ENCODE data around the gene C1orf159.
"Not testable (repeated sequence)": the region's sequence is repeated elsewhere in the genome, so short reads cannot be mapped to it uniquely, and the experiment has no call there.

The C1orf159 gene

DNA sequence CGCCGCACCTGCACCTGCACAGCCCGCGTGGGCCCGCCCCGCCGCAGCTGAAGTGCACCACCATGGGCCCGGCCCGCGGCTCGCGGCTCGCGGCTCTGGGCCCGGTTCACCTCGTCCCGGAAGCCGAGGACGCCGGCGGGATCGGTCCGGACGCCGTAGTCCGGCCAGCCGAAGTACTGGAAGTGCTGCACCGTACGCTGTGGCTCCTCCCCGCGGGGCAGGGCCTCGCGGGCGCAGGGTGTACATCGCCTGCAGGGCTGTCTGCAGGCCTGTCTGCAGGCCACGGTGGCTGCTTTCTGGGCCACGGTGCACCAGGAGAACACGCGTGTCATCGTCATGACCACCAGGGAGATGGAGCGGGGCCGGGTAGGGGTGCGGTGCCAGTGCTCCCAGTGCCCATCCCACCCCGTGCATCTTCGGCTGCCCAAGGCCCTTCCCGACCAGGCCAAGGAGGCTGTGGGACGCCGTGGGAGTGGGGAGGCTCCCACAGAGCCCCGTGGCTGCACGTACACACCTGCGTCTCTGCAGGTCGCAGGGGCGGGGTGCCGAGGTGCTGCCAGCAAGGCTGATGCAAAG is 48.5 kb downstream of the C1orf159 start:
- no peak for DNase-seq (ENCODE audit: low read depth, low spot score)

DNA sequence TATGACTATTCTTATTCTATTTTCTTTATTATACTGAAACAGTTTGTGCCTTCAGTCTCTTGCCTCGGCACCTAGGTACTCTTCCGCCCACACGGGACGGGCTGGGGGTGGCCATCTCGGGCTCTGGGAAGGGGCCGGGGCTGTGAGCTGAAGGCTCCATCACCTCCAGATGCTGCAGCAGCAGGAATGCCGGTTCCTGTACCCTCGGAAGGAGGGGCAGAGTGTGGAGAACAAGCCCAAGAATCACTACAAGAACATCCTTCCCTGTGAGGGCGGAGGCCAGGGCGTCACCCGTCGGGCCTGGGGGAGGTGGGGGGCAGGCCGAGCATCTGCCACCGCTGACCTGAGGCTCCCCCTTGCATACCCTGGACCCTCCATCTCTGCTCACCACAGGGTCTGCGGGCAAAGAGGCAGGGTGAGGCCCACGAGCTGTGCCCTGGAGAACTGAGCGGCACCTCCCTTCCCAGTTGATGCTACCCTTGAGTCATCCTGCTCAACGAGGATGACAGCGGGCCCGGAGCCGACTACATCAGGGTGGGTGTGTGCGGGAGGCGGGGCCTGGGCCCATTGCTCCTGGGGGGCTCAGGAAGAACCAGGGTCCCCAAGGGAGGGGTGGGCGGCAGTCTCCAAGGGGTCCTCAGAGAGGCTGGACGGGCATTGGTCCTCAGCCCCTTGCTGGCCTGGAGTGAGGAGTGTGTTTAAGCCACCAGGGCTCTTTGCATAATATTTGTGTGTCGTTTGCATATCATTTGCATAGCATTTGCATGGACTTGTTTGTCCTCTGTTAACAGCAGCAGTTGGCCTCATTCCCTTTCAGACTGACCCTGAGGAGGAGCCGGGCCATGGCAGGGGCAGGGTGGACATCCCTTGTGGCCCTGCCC is 49.2 kb downstream of the C1orf159 start:
- no peak for DNase-seq (ENCODE audit: low read depth, low spot score)

DNA sequence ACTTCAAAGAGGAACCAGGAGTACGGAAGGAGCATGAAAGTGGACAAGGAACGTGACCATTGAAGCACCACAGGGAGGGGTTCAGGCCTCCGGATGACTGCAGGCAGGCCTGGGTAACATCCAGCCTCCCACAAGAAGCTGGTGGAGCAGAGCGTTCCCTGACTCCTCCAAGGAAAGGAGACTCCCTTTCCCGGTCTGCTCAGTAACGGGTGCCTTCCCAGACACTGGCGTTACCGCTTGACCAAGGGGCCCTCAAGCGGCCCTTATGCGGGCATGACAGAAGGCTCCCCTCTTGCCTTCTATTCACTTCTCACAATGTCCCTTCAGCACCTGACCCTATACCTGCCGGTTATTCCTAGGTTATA is 50.0 kb downstream of the C1orf159 start:
- DNase-seq (ENCODE audit: low read depth, low spot score) = not testable (repeated sequence)

DNA sequence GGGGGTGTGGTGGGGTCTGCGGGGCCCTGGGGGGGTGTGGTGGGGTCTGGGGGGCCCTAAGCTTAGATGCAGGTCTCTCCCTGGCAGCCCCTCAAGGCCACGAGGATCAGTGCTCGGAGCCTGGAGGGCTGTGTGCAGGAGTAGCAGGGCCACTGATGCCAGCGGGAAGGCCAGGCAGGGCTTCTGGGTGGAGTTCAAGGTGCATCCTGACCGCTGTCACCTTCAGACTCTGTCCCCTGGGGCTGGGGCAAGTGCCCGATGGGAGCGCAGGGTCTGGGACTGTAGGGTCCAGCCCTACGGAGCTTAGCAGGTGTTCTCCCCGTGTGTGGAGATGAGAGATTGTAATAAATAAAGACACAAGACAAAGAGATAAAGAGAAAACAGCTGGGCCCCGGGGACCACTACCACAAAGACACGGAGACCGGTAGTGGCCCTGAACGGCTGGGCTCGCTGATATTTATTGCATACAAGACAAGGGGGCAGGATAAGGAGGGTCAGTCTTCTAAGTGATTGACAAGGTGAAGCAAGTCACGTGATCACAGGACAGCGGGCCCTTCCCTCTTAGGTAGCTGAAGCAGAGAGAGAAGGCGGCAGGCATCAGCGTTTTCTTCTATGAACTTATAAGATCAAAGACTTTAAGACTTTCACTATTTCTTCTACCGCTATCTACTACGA is 50.5 kb downstream of the C1orf159 start:
- DNase-seq (ENCODE audit: low read depth, low spot score) = no peak

DNA sequence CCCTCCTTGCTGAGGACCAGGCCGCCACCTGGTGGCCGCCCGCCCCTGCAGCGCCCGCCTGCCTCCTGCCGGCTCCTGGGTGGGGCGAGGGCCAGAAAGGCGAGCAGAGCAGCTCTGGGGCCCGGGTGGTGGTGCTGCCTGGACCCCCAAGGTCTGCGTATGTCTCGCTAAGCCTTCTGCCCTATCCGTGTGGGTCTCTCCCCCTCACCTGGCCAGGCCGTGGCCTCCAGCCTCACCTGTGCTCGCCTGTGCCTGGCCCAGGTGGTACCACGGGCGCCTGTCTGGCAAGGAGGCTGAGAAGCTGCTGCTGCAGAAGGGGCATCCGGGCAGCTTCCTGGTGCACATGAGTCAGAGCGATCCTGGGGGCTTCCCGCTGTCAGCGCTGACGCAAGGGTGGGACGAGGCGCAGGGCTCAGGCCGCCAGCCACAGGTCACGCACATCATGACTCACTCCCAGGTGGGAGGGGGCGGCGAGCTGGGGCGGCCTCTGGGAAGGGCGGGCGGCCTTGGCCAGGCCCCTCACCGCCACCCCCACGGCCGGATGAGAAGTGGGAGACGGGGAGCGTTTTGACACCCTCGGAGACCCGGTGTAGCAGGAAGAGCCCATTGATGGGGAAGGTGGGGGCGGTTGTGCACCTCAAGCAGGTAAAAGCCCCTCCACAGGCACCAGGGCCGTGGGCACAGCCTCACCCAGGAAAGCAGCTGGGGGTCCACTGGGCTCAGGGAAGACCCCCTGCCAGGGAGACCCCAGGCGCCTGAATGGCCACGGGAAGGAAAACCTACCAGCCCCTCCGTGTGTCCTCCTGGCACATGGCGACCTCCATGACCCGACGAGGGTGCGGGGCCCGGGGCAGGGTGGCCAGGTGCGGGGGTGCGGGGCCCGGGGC is 51.7 kb downstream of the C1orf159 start:
- DNase-seq (ENCODE audit: low read depth, low spot score) = peak; percentile 80

DNA sequence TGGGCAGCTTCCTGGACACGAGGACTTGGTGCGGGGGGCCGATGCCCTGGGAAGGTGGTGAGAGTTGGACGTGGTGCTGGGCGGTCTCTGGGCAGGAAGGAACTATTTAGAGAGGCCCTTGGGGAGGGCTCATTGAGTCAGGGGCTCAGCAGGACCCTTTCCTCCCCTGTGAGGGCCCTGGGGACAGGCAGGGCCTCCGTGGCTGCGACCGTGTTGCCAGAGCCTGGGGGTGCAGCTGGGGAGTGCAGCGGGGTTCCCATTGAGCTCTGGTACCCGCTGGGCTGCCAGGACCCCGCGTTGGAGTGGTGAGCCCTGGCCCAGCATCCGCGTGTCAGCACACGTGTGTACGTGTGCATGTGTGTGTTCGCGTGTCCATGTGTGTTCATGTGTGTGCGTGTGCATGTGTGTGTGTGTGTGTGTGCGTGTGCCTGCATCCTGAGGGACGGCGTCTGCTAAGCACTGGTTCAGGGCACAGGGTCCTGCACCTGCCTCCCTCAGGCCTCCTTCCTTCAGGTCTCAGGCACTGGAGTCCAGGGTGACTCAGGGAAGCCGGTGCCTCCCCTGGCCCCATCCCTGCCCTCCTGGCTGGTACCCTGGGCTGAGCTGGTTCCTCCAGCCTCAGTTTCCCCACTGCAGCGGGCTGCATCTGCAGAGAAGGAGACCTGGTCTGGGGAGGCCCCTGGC is 52.5 kb downstream of the C1orf159 start:
- no peak for DNase-seq (ENCODE audit: low read depth, low spot score)

DNA sequence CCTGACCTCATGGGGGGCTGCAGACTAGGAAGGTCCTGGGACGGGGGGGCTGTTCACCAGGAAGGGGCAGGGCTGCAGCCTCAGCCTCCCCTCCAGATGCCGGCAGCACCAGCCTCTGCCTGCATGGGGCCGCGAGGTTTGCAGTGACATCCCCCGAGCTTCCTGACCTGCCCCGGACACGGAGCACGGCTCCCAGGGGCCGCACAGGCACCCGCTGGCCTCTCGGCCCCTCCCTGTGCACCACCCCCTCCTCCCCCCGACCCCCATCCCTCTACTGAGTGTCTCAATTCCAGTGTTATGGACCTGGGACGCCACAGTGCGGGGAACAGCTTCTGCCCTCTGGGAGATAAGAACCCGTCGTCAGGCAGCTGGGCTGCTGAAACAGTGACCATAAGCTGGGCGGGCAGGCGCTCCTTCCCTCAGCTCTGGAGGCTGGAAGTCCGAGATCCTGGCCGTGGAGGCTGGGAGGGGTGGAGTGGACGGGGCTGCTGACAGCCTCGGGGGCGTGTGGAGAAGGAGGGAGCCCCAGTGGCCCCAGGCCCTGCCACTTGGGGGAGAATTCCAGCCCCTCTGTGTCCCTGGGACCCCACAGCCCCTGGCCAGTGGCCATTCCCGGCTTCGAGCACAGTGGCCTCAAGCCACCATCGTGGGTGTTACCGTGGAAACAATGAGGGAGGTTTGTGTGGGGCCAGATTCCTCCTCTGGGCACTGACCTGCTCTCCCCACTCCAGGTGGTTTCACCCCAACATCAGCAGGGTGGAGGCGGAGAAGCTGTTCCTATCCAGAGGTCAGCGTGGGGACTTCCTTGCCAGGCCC is 53.3 kb downstream of the C1orf159 start:
- DNase-seq (ENCODE audit: low read depth, low spot score) = no peak

DNA sequence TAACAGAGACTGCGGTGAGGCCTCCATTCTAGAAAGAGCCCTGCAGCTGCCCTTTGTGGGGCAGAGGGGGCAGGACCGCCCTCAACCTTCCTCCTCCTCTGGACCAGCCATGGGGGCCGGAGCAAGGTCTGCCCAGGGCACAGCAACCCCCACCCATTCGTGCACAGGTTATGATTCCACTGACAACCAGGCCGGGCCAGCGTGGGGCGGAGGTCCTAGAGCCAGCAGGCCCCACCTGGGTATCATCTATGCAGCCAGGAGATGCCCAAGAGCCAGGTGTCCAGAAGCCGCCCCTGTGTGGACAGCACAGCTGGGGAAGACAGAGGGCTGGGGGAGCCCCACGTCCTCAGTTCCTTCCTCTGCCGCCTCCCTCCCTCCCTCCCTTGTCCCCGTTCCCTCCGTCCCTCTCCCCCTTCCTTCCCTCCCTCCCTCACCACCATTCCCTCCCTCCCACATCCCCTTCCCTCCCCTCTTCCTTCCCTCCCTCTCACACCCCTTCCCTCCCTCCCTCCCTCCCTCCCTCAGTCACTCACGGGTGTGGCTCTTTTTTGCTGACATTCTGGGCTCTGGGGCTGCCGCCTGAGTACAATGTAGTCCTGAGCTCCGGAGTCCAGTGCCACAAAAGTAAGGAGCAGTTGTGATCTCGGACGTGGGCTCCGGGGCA is 54.1 kb downstream of the C1orf159 start:
- DNase-seq (ENCODE audit: low read depth, low spot score) = no peak

DNA sequence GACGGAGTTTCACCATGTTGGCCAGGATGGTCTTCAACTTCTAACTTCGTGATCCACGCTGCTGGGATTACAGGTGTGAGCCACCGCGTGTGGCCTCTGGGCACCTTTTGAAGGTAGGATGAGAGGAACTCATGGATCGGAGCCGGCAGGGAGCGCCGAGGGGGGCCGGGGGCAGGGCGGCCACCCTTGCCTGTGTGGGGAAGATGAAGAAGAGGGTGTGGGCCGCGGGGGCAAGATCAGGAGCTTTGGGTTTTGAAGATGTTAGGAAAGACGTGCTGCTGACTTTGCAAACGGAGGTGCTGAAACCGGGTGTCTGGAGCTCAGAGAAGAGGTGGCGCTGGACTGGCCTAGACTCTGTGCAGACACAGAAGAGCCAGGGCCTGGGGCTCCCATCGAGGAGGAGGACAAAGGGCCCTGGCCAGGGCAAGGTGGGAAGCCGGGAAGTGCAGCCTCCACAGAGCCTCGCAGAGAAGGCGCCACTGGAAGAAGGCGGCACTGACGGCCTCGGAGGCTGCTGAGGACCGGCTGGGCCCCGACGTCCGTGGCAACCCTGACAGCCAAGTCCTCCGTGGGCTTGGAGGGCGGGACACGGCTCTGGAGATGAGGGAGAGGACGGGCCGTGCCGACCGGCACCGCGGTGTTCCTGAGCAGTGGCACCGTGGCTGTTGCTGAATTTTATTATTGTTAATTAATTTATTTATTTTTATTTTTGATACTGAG is 55.4 kb downstream of the C1orf159 start:
- no peak for DNase-seq (ENCODE audit: low read depth, low spot score)

DNA sequence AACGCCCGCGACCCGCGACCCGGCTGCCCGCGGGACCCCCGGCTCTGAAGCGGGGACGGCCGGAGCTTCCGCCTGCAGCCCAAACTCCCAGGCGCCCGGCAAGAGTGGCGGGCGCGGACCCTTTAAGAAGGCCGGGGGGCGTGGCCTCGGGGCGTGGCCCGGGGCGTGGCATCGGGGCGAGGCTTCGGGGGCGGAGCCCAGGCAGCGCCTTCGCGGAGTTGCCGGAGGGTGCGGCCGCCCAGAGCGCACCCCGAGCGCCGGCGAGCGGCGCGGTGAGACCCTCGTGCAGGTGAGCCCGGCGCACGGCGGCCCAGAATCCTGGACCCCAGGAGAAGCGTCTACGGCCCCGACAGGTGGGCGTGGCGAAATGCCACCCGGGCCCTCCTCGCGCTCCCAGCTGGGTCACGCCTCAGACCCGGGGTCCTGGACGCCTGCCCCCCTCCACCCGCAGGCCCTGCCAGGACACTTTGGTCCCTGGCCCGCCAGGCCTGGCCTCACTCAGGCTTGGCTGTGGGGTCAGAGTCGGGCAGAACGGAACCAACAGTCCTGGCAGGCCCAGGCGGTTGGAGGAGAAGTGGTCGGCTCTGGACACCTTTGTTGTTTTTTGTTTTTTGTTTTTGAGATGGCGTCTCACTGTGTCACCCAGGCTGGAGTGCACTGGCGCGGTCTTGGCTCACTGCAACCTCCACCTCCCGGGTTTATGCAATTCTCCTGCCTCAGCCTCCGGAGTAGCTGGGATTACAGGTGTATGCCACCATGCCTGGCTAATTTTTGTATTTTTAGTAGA is 56.2 kb downstream of the C1orf159 start:
- peak; percentile 90 for DNase-seq (ENCODE audit: low read depth, low spot score)

DNA sequence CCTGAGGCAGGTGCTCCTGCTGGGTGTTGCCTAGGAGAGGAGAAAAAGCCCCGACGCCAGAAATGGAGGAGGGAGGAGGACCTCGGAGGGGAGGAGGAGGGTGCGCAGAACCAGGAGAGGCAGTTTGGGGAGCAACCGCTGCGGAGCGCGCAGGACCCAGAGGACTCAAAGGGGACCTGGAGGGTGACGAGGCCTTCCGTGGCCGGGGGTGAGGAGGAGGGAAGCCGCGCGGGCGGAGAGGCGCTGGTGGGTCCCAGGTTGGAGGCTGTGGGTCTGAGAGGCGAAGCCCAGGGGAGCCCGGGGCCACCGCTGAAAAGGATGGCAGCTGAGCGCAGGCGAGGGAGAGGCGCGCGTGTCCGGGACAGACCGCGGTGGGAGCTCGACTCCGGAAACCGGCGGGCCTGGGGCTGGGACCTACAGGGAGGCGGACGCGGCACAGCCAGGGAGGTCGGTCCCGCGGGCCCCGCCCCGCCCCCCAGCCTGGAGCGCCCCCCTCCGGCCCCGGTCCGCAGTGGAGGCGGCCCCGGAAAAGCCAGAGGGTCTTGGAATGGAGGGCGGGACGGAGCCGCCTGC is 56.9 kb downstream of the C1orf159 start:
- DNase-seq (ENCODE audit: low read depth, low spot score) = no peak

DNA sequence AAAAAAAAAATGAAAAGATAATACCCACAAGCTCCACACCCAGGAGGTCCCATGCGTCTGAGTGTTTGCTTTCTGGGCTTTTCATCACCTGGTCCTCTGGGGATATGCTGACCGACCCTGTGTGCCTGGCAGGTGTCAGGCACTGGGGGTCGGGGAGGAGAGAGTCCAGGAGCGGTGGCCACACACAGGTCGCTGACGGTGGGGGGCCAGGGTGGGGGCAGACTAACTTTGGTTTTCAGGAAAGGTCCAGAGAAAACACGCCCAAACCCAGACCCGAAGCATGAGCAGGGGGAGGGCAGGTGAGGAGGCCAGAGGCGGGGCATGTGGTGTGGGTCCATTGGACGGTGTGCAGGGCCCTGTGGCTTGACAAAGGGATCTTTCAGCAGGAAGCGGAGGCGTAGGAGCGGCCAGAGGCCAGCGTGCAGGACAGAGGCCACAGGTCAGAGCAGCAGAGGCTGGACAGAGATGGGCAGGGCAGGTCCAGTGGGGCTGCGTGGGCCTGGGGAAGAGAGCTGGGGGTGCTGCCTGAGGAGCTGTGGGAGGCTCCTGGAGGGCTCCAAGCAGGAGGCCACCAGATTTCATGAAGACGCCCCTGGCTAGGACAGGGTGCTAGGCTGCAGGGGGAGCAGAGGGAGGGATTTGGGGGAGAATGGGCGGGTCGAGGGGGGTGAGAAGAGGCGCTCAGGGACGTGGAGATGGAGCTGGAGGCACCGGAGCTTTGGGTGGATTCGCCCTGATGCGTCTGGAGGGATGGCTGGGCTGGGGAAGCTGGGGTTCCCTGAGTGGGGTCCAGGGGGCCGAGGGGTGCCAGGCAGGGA is 57.6 kb downstream of the C1orf159 start:
- no peak for DNase-seq (ENCODE audit: low read depth, low spot score)

DNA sequence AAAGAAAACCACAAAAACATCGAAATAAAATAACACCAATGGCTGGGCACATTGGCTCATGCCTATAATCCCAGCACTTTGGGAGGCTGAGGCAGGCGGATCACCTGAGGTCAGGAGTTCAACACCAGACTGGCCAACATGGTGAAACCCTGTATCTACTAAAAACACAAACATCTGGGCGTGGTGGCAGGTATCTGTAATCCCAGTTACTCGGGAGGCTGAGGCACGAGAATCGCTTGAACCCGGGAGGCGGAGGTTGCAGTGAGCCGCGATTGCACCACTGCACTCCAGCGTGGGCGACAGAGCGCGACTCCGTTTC is 58.2 kb downstream of the C1orf159 start:
- DNase-seq (ENCODE audit: low read depth, low spot score) = not testable (repeated sequence)

DNA sequence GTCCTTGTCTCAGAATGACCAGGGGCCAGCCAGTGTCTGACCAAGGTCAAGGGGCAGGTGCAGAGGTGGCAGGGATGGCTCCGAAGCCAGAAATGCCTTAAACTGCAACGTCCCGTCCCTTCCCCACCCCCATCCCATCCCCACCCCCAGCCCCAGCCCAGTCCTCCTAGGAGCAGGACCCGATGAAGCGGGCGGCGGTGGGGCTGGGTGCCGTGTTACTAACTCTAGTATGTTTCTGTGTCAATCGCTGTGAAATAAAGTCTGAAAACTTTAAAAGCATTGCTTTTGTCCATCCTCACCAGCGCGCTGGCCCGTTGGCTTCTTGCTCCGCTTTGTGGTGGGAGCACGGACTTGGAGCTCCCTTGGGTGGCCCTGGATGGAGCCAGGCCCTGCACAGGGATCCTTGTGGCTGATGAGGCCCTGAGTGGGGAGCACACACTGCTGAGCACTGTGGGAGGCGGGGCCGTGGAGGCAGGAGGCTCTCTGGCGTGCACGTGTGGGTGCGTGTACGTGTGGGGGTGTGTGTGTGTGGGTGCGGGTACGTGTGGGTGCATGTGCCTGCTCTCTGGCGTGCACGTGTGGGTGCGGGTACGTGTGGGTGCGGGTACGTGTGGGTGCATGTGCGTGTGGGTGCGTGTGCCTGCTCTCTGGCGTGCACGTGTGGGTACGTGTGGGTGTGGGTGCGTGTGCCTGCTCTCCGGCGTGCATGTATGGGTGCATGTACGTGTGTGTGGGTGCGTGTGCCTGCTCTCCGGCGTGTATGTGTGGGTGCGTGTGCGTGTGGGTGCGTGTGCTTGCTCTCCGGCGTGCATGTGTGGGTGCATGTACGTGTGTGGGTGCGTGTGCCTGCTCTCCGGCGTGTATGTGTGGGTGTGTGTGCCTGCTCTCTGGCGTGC is 59.8 kb downstream of the C1orf159 start:
- no peak for DNase-seq (ENCODE audit: low read depth, low spot score)

DNA sequence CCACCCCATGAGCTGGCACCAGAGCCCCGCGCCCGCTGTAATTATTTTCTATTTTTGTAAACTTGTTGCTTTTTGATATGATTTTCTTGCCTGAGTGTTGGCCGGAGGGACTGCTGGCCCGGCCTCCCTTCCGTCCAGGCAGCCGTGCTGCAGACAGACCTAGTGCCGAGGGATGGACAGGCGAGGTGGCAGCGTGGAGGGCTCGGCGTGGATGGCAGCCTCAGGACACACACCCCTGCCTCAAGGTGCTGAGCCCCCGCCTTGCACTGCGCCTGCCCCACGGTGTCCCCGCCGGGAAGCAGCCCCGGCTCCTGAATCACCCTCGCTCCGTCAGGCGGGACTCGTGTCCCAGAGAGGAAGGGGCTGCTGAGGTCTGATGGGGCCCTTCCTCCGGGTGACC is 60.9 kb downstream of the C1orf159 start:
- DNase-seq (ENCODE audit: low read depth, low spot score) = no peak

DNA sequence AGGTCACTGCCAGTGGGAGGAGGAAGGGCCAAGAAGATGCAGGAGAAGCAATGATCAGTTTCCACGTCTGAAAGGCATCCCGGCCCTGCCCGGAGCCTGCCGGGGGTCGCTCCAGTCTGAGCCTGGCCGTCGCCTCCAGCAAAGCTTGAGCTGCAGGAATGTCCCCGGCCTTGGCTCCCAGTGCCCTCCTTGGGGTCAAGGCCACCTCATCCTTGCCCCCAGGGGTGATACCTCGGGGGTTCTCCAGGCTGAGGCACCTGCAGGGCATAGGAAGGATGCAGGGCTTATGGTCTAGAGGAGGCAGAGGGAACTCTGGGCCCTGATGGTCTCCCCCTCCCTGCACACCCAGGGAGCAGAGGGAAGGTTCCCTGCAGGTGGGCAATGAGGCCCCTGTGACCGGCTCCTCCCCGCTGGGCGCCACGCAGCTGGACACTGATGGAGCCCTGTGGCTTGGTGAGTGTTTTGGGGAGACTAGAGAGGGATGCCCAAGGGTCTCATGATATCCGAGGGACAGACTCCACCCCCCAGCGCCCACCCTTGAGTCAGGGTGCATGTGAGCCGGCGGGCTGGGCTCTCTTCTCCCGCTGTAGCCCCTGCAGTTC is 61.7 kb downstream of the C1orf159 start:
- DNase-seq (ENCODE audit: low read depth, low spot score) = no peak
